ENCODE data around the gene SDE2.

SDE2 gene

GRCh38 chr1:226029093-226029496 is 30.0 kb upstream of the SDE2 start:
- peak; percentile 65 for DNase-seq (ENCODE audit: low spot score)
- TF ChIP-seq CTCF (IDR thresholded peaks at IDR 0.05; ENCODE audit: extremely low read depth, insufficient read depth, missing control alignments), result no peak

GRCh38 chr1:226027538-226028217 is 28.5 kb upstream of the SDE2 start:
- in situ Hi-C loops (cut with MboI; ENCODE audit: low pct_unique_long_range_greater_than_20kb, low sequenced_read_pairs, unreplicated experiment), result no loop called here
- no peak for DNase-seq (ENCODE audit: low spot score)
- TF ChIP-seq CTCF (IDR thresholded peaks at IDR 0.05; ENCODE audit: extremely low read depth, insufficient read depth, missing control alignments), result no peak

More at GRCh38 chr1:226029093-226029496, 30.0 kb upstream of the SDE2 start:
- in situ Hi-C loops (cut with MboI; ENCODE audit: low pct_unique_long_range_greater_than_20kb, low sequenced_read_pairs, unreplicated experiment), result no loop called here

GRCh38 chr1:226026833-226027232 is 27.7 kb upstream of the SDE2 start:
- no peak for TF ChIP-seq CTCF (IDR thresholded peaks at IDR 0.05; ENCODE audit: extremely low read depth, insufficient read depth, missing control alignments)
- in situ Hi-C loops (cut with MboI; ENCODE audit: low pct_unique_long_range_greater_than_20kb, low sequenced_read_pairs, unreplicated experiment), result no loop called here
- no peak for DNase-seq (ENCODE audit: low spot score)

GRCh38 chr1:226023735-226024134 is 24.6 kb upstream of the SDE2 start:
- DNase-seq (ENCODE audit: low spot score), result no peak
- in situ Hi-C loops (cut with MboI; ENCODE audit: low pct_unique_long_range_greater_than_20kb, low sequenced_read_pairs, unreplicated experiment), result no loop called here
- no peak for TF ChIP-seq CTCF (IDR thresholded peaks at IDR 0.05; ENCODE audit: extremely low read depth, insufficient read depth, missing control alignments)

- in situ Hi-C loops (cut with MboI; ENCODE audit: low pct_unique_long_range_greater_than_20kb, low sequenced_read_pairs, unreplicated experiment), result no loop called here
- DNase-seq (ENCODE audit: low spot score), result no peak
- TF ChIP-seq CTCF (IDR thresholded peaks at IDR 0.05; ENCODE audit: extremely low read depth, insufficient read depth, missing control alignments), result no peak
These were observed 22.7 kb upstream of the SDE2 start for GRCh38 chr1:226021801-226022200.

- in situ Hi-C loops (cut with MboI; ENCODE audit: low pct_unique_long_range_greater_than_20kb, low sequenced_read_pairs, unreplicated experiment), result no loop called here
- DNase-seq (ENCODE audit: low spot score), result no peak
- no peak for TF ChIP-seq CTCF (IDR thresholded peaks at IDR 0.05; ENCODE audit: extremely low read depth, insufficient read depth, missing control alignments)
These were observed 22.3 kb upstream of the SDE2 start for GRCh38 chr1:226021401-226021800.

All from GM13977 (cell line).